DMS53 (cell line): Measurements from ENCODE around the gene CDC123.
"Not testable (repeated sequence)": the region's sequence is repeated elsewhere in the genome, so short reads cannot be mapped to it uniquely, and the experiment has no call there.

ENCODE experiments used
- DNase-seq: peaks from one replicate; lab custom pipeline; 2025; lab: John Stamatoyannopoulos, UW

CDC123 gene

GRCh38 chr10:12191715-12192114 lies 4.3 kb upstream of the CDC123 start:
- DNase-seq, result no peak

- DNase-seq, result no peak
Observed at GRCh38 chr10:12193193-12193592, 2.8 kb upstream of the CDC123 start.

- peak; percentile 63 for DNase-seq
Observed at GRCh38 chr10:12194752-12195271, 1.2 kb upstream of the CDC123 start.

- DNase-seq, result peak; percentile 73
Observed at GRCh38 chr10:12195281-12195602, 746 bp upstream of the CDC123 start.

- no peak for DNase-seq
Observed at GRCh38 chr10:12196531-12197211, 683 bp downstream of the CDC123 start.

GRCh38 chr10:12198156-12198555 lies 2.2 kb downstream of the CDC123 start:
- no peak for DNase-seq

GRCh38 chr10:12200850-12201249 lies 4.9 kb downstream of the CDC123 start:
- no peak for DNase-seq

GRCh38 chr10:12201543-12201942 lies 5.6 kb downstream of the CDC123 start:
- DNase-seq, result no peak

GRCh38 chr10:12202226-12202625 lies 6.2 kb downstream of the CDC123 start:
- no peak for DNase-seq

GRCh38 chr10:12205082-12205481 lies 9.1 kb downstream of the CDC123 start:
- no peak for DNase-seq

- no peak for DNase-seq
Observed at GRCh38 chr10:12207114-12207513, 11.1 kb downstream of the CDC123 start.

- no peak for DNase-seq
Observed at GRCh38 chr10:12208460-12208859, 12.5 kb downstream of the CDC123 start.

- DNase-seq, result no peak
Observed at GRCh38 chr10:12212454-12212853, 16.5 kb downstream of the CDC123 start.

- no peak for DNase-seq
Observed at GRCh38 chr10:12213621-12214020, 17.6 kb downstream of the CDC123 start.

- no peak for DNase-seq
Observed at GRCh38 chr10:12214093-12214492, 18.1 kb downstream of the CDC123 start.

GRCh38 chr10:12214763-12215218 lies 18.8 kb downstream of the CDC123 start:
- DNase-seq, result peak; percentile 86

GRCh38 chr10:12218991-12219390 lies 23.0 kb downstream of the CDC123 start:
- no peak for DNase-seq

GRCh38 chr10:12221323-12222298 lies 25.6 kb downstream of the CDC123 start:
- DNase-seq, result peak; percentile 75

- DNase-seq, result no peak
Observed at GRCh38 chr10:12225444-12225843, 29.5 kb downstream of the CDC123 start.

GRCh38 chr10:12226438-12226837 lies 30.4 kb downstream of the CDC123 start:
- not testable (repeated sequence) for DNase-seq

GRCh38 chr10:12228851-12229250 lies 32.9 kb downstream of the CDC123 start:
- no peak for DNase-seq

- not testable (repeated sequence) for DNase-seq
Observed at GRCh38 chr10:12234687-12235086, 38.7 kb downstream of the CDC123 start.

GRCh38 chr10:12235116-12235694 lies 39.2 kb downstream of the CDC123 start:
- DNase-seq, result no peak
